Activated CD4-positive, alpha-beta T cell treated with anti-CD3 and anti-CD28 coated beads, Interleukin-2, amount 50 U/mL, for 4 hours (primary cell): ENCODE data around the gene BBS12.

ENCODE experiments used
- DNase-seq, 2 experiments: peaks; one replicate each; pipeline ENCODE4 v3.0.0-alpha.2; 2020

Gene BBS12

DNA sequence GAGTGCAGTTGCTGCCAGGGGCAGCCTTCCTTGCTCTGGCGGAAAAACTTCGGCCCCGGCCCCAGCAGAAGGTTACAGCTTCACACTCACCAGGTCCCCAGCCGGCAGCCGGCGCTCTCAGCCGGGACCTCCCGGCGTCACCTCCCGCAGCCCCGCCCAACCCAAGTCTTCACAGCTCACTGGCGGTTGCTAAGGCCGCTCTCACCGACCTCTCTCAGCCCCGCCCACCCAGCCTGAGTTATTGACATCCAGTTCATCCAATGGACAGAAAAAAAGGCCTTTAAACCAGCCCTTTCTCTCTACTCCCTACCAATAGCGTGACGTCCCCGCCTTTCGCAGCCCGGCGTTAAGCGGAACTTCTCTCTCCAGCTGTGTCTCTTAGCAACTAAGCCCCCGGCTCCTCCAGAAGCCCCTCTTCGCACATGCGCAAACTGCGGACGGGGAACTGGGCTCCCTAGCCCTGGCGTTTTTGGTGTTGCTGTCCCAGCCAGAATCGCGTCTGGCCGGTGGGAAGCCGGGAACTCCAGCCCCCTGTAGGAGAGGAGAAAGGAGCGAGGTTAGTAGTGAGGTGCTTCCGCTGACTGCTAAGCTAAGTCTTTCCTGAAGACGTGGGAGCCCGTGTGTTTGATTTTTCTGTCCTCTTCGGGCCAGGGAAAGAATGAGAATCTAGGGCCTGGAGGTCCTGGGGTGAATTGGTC lies at the start of gene BBS12:
Gene BBS12 (plus strand): TSS at position 376 of the 698 bp plus-strand sequence. CDS start 9,189 bp downstream, outside the sequence.
- DNase-seq = peak; percentile 98 to 99

DNA sequence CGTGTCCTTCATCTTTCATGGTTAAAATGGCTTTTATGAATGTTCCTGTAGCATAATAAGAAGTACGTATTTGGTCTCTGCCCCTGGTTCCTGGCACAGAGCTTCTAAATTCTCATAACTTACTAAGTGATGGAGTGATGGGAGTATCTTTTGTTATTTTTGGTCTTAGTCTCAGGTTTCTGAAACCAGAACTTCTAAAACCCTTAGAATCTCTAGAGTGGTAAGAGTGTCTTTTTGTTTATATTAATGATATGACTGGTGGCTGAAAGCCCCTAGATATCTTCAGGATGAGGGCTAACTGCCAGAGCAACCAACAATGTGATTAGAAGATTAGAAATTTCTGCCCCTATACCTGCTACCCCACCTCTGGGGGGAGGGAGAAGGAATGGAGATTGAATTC lies 45.8 kb upstream of the BBS12 start:
- no peak for DNase-seq

DNA sequence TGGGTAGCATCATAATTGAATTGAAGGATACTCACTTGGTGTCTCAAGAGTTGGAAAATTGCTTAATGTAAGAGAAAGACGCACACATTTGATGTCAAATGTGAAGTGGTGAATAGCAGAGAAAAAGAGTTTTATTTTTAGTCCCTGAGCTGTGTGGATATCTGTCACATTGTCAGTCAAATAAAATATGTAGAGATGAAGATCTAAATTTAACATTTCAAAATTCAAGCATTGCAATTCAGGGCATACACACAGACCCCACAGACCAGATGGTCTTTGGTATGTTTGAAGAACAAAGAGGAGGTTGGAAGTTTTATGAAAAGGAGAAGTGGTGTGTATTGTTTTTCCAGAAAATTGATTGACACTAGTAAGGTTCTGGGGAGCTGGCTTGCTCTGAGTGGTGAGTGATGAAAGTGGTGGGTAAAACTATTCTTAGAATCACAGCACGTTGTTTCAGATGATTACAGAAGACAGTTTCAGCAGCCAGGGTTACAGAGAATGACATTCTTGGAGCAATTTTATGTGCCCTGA lies 44.9 kb upstream of the BBS12 start:
- DNase-seq = no peak

DNA sequence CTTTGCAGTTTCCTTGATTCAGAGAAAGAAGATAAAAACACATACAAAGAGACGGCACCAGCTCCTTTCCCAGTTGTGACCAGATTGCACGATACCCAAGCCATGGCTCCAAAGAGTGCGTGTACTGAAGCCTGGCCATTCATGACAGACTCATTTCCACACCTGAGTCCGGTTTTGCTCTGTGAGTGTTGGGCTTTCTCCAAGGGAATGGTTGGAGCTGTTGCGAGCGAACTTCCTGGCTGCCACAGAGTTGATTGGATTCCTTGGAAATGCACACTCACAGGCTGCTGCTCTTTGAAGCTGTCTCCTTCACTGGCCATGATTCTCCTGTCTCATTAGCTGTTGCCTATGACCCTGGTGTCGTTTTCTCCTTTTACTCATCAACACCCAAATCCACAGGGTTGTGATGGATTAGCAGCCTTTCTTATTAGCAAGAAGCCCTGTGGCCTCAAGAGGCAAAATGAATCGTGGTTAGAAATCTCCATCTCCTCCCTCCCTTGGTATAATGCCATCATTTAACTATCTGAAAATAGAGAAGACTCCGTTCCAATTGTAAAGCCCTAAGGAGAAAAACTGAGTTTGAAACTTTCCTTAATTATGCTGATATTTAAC lies 43.9 kb upstream of the BBS12 start:
- no peak for DNase-seq

DNA sequence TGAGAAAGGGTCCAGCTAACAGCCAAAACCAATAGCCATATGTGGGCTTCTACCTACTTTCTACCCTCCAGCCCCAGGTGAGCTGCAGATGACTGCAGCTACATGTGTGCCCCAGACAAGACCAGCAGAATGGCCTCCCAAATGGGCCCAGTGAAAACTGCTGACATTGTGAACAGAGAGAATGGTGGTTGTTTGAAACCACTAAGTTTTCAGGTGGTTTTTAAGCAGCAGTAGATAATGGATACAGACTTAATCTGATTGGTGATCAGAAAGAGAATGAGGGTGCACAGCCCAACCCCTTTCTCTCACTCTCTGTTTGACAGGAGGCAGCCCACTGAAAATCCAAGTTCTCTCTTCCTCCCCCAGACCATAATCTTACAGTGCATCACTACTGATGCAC lies 42.5 kb upstream of the BBS12 start:
- no peak for DNase-seq

DNA sequence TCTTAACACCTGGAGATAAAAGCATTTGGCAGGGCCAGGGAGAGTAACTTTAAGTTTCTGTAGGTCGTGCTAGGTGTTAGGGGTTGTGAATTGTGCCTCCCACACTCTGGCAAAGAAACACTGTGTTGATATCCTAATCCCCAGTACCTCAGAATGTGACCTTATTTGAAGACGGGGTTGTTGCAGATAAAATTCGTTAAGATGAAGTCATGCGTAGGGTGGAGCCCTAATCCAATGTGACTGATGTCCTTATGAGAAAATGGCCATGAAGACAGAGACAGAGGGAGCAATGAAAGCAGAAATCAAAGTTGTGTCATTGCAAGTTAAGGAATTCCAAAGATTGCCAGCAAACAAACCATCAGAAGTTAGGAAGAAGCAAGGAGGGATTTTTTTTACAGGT lies 40.5 kb upstream of the BBS12 start:
- no peak for DNase-seq

DNA sequence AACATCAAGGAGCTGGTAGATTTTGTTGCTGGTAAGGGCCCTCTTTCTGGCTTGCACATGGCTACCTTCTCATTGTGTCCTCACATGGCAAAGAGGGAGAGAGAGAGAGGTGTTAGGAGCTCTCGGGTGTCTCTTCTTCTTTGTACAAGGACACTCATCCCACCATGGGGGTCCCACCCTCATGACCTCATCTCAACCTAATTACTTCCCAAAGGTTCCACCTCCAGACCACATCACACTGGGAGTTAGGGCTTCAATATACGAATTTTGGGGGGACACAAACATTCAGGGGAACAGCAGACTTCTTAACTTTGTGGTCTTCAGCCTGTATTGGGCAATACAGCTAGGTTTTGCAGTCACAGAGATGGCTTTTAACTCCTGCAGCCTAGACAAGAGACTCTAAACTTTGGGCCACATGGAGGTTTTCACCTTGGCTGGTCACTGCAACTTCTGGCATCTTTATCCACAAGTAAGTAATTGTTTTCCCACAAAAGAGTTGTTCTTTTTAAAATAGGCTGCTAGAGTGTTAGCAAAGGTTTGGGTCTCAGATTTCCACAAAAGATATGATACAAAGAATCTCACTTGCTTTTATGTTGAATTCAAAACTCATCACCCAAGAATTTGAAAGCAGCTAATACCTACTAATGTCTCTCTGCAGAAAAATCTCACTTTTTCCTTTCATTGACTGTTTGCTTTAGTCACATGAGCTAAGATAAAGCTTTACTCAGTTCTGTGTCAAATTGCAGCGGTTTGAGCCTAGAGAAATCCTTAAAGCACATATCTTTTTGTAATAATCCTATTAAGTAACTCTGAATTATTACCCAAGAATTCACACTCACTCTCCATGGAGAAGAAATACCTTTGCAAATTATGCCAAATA lies 39.6 kb upstream of the BBS12 start:
- no peak for DNase-seq

DNA sequence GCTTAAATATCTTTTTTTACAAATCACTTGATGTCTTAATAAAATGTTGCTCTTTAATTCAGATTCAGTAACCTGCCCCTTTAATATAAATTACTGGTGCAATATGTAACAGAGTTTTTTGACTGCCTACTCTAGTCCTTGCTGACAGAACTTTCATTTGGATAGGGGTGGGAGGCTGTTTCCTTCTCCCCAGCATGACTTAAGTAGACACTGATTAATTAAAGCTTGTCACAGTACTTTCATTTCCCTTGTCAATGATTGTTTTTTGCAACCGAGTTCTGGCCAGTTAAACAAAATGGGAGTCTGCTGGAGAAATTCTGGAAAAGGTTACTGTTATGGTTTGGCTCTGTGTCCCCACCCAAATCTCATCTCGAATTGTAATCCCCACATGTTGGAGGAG lies 37.3 kb upstream of the BBS12 start:
- no peak for DNase-seq

DNA sequence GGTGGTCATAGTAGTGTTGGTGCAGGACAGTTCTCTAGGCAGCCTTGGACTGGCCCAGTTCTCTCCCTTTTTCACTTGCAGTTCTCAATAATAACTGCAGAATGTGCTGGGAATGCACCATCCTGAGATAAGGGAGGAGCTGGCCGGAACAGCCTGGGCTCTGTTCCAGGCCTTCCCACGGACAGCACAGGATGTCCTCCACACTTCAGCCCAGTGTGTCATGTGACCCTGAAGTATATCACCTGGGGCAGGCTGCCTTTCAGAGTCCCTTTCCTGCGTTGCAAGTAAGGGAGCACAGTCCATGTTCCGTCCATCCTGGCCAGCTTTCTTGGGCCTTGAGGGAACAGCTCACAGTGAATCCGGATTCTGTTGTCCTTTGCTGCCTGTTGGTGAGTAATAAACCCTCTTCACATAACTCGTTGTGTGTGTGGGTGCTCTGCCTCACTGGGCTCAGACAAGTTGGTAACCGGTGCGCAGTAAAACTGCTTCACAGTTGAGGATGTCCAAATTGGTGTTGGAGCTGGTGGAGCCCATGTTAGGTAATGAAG lies 32.3 kb upstream of the BBS12 start:
- DNase-seq = no peak

DNA sequence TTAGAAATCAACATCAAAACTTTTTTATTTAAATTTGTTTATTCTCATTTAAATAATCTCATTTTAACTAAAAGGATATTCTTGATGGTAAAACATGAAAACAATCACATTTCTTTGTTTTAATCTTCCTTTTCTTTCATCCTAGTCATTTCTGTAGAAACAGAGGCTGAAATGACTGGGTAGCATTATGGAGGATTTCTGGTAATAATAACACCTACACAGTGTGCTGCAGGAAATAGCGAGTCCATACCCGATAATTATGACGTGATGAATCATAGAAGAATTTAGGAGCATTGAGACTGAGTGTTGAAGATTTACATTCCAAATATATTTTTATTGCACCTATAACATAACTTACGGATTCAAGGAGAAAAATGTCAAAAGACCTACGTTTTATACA lies 31.4 kb upstream of the BBS12 start:
- no peak for DNase-seq

DNA sequence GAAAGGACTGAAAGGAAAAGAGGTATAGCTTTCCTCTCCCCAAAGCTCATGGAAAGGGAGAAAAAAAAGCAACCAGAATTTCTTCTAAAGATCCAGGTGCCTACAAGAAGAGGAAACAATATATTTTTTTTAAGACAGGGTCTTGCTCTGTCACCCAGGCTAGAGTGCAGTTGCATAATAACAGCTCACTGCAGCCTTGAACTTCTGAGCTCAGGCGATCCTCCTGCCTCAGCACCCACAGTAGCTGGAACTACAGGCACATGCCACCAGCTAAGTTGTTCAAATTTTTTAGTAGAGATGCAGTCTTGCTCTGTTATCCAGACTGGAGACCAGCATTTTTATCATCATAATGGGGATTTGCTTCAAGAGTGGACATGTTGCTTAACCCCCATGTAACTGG lies 30.5 kb upstream of the BBS12 start:
- DNase-seq = no peak

DNA sequence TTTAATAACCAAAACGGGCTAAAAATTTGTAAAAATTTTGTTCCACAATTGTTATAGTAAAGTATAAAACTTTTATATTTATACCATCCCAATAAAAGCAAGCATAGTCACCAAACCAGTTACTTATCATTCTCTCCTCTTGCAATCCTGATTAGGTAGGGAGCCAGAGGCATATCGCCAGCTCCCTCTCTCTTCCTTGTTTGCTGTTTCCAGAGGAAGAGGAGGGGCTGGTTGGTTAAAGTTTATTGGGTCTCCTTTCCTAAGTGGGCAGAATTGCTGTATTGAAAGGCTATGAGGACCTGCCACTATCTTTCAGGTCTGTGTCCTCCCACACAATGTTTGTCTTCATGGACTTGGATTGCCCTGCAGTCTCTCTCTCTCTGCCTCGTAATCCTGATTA lies 29.6 kb upstream of the BBS12 start:
- DNase-seq = no peak

DNA sequence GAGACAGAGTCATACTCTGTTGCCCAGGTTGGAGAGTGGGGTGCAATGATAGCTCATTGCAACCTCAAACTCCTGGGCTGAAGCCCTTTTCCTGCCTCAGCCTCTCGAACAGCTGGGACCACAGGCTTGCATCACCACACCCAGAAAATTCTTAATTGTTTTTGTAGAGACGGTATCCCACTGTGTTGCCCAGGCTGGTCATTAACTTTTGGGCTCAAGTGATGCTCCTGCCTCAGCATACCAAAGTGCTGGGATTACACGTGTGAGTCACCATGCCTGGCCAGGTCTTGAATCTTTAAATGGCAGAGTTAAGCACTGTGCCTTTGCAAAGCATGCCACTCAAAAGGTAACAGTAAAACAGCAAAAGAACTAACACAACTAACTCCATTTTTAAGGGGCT lies 28.6 kb upstream of the BBS12 start:
- DNase-seq = no peak

DNA sequence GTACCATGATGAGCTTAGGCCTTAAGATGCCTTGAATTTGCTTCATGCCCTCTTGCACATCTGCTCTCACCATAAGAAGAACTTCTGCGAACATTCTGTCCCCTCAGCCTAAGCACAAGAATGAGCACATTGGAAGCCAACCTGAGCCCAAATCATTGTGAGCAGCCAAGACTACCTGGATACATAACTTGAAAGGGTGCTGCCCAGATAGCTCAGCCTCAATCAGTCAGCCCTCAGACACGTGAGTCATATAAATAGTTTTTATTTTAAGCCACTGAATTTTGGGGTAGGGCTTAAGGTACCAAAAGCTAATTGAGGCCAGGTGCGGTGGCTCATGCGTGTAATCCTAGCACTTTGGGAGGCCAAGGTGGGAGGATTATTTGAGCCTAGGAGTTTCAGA lies 27.5 kb upstream of the BBS12 start:
- DNase-seq = no peak

DNA sequence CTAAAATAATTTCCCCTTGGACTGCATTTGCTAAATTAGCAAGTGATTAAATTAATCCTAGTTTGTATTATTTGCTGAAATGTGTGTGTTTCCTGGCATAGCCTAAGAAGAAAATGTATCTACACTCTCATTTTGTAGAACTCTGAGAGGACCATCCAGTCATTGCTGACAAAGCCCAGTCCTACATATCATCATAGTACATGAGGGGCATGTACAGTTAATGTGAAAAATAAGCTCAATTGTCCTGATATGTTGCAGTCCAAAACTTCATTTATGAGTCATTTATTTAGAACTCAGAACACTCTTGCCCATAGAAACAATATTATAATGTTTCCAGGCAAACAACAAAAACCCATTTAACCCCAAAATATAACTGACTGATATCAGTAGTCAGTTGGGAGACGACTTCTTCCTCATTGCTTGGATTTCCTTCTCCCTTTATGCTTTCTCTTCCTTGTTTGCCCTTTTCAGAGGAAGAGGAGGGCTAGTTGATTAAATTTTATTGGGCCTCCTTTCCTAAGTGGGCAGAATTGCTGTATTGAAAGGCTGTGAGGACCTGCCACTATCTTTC lies 26.9 kb upstream of the BBS12 start:
- no peak for DNase-seq

DNA sequence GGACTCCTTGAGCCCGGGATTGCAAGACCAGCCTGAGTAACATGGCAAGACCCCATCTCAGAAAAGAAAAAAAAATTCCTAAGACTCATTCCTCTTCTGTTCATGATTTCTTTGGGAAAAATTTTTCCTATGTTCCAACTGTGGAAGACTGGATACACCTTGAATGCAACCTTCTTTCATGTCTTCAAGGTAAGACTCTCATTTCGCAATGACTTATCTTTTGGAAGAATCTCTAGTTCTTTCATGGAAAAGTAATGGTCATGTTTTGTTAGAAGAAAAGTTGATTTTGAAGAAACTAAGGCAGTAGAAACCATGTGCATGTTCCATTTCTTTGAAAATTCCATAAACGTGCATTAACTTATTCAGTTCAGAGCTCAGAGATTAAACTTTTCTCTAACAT lies 26.0 kb upstream of the BBS12 start:
- no peak for DNase-seq

DNA sequence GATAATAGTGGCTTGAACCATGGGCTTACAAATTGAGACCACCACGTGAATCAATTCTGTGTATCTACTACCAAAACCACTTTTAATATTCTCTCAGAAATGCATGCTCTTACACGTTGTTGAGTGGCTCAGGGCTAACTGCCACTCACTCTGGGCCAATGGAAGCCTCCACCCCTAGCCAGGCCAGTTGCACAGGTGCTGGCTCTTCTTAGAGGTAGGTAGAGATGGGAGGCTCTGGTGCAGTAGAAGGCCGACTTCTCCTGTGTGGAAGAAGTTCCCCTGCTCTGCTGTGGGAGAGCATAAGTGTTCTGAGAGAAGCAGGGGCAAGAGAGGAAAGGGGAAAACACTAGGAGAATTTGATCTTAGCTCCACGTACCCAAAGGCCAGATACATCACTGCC lies 25.0 kb upstream of the BBS12 start:
- no peak for DNase-seq

DNA sequence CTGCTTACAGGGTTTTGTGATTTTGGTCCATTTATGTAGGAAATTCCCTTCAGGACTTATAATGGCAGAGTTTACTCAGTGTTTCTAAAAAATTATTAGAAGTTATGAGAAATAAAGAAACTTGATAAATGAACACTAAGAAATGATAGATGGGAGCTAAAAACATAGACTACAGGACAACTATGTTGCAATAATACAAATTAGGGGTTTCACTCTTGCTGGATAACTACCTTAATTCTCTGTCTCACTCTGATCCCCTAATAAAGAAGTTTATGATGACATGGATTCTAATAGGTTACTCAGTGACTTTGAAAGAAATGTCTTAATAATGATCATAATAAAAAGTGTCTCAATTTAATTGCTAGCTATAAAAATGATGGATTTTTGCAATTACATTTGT lies 23.3 kb upstream of the BBS12 start:
- no peak for DNase-seq

DNA sequence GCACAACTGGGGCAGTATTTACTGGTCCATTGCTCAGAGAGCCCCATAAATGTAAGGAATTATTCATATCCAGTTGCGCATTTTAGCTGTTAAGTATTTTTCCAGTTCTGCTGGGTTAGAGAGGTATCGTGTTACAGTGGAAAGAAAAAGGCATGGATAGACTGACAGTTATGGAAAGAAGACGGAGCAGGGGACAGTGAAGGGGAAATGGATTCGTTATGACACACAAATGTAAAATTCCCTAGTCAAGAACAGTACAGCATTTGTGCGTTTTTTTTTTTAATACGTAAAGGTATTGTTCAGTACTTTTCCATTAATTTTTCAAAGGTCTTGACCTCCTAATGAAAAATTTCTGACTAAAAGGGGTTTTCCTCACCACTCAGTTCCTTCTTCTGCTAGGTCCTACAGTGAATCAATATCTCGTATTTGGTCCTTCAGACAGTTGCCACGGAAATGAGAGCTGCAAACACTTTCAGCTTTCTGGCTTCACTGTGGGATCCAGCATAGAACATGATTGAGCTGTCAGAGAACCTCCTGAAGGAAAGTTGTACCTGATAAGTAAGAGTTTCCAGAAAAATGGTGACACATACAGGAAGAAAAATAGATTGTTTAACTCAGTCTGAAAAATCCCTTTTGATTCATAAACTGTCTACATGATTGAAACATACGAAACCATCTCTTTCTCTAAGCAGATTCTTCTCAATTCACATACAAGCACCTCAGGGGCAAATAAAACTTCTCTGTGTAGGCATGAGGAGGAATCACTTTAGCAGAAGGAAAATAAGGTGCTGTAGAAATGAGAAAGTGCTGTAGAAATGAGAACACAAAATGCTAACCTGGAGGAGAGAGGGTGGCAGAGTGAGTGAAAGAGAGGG lies 21.8 kb upstream of the BBS12 start:
- DNase-seq = peak in 1 of 2 experiments; percentile 10

DNA sequence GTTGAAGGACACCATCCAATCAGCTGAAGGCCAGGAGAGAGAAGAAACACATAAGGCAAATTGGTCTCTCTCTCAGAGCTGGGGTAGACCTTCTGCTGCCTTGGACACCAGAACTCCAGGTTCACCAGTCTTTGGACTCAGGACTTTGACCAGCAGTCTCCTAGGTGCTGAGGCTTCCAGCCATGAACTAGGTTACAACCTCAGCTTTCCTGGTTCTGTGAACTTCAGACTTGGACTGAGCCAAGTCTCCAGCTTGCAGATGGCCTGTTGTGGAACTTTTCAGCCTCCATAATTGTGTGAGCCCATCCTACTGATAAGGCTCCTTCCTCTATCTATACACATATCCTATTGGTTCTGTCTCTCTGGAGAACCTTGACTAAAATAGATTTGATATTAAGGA lies 20.6 kb upstream of the BBS12 start:
- no peak for DNase-seq

DNA sequence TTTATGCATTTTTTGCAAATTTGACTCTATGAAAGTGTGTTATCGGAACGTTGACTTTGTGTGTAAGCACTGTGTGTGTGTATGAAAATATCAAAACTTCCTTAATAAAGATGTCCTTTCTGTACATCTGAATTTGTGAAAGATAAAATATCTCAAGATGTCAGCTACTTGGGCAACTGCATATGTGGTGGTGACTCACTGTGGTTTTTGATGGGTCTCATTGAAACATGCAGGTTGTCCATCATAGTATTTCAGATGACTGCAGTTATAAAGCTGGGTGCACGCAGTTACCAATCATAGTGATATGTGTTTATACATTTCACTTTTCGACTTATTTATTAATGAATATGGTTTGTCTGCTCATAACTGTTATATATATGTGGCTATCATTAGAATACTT lies 19.7 kb upstream of the BBS12 start:
- DNase-seq = no peak

DNA sequence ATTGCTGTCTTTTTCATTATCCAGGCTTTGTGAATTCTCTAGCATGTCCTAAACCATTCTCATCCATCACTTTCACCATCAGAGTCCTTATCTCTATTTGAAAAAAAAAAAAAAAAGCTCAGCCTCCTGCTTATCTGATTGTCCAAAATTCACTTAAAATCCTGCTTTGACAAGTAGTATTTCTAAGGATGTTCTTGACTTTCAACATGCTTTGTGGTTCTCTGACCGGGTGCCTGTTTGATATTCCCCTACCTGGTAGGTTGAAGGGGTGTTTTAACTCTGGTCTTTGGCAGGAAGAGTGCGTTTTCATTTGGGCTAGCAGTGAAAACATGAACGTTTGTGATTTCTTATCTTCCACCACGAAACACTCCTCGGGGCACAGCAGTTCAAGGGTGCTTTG lies 17.3 kb upstream of the BBS12 start:
- no peak for DNase-seq
